ENCODE results near the gene STAT1.

DNA sequence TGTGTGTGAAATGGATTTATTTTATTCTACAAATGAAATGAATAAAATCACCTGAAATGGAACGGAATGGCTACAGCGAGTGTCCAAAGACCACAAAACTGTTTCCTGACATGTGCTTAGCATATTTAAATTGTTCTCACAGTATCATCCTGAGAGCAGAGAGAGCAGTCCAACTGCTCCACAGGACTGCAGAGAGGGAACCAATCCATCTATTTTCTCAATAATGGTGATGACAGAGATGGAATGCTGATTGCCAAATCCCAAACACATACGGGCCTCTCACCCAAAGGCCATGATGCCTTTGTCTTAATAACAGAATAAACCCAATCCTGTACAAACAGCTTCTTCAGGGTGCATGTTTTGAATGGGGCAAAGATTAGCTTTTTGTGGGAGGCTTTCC is 41.1 kb downstream of the STAT1 start:
- no peak for TF ChIP-seq POLR2A (IDR thresholded peaks at IDR 0.05)
- TF ChIP-seq, protein P1, sequence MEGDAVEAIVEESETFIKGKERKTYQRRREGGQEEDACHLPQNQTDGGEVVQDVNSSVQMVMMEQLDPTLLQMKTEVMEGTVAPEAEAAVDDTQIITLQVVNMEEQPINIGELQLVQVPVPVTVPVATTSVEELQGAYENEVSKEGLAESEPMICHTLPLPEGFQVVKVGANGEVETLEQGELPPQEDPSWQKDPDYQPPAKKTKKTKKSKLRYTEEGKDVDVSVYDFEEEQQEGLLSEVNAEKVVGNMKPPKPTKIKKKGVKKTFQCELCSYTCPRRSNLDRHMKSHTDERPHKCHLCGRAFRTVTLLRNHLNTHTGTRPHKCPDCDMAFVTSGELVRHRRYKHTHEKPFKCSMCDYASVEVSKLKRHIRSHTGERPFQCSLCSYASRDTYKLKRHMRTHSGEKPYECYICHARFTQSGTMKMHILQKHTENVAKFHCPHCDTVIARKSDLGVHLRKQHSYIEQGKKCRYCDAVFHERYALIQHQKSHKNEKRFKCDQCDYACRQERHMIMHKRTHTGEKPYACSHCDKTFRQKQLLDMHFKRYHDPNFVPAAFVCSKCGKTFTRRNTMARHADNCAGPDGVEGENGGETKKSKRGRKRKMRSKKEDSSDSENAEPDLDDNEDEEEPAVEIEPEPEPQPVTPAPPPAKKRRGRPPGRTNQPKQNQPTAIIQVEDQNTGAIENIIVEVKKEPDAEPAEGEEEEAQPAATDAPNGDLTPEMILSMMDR (IDR thresholded peaks at IDR 0.05): no peak
